Sigmoid colon (tissue), 7 donors: ENCODE results near the gene COL28A1. TPM values are rescaled to one million over a fixed set of nuclear protein-coding genes. Genes with fewer than 3 reads are reported as not detected.

Experiments
- DNase-seq: peaks from one replicate; pipeline ENCODE4 v3.0.0-alpha.2; 2019
- H3K27ac ChIP-seq, 4 donors: fragments of 200-600 bp; sonication (generic); one replicate each; pipeline ENCODE4 v1.5.1; 2016 to 2019; ENCODE audit warnings: mild to moderate bottlenecking in 1 of 4
- H3K27me3 ChIP-seq, 3 donors: fragments of 200-600 bp; sonication (generic); one replicate each; pipeline ENCODE4 v1.5.1; 2019; ENCODE audit warnings: mild to moderate bottlenecking in 1 of 3
- H3K36me3 ChIP-seq, 4 donors: fragments of 200-600 bp; sonication (generic); one replicate each; pipeline ENCODE4 v1.5.1; 2016 to 2019
- H3K4me1 ChIP-seq, 4 donors: fragments of 200-600 bp; sonication (generic); one replicate each; pipeline ENCODE4 v1.5.1; 2017 to 2019
- H3K4me3 ChIP-seq, 4 donors: fragments of 200-600 bp; sonication (generic); one replicate each; pipeline ENCODE4 v1.5.1; 2017 to 2019; ENCODE audit warnings: mild to moderate bottlenecking in 2 of 4, moderate library complexity in 1 of 4
- H3K9me3 ChIP-seq, 4 donors: fragments of 200-600 bp in 3 of 4; sonication (generic) in 3 of 4; one replicate each; pipeline versions ENCODE4 v1.5.1 to v1.6.1; 2013 to 2019
- EP300 ChIP-seq, 4 donors: sonication (generic); formaldehyde crosslinking; IDR thresholded peaks; one replicate each; pipeline ENCODE4 v1.6.1; 2017; ENCODE audit warnings: antibody characterized with exemption in 4 of 4
- POLR2A ChIP-seq, 2 donors: fragments of 450-650 bp; IDR thresholded peaks; one replicate each; pipeline ENCODE4 v1.6.1; 2016; ENCODE audit warnings: antibody characterized with exemption in 2 of 2, mild to moderate bottlenecking in 2 of 2, moderate library complexity in 2 of 2
- POLR2AphosphoS5 ChIP-seq, 4 donors: sonication (generic); formaldehyde crosslinking; IDR thresholded peaks; one replicate each; pipeline ENCODE4 v1.6.1; 2017; ENCODE audit warnings: antibody characterized with exemption in 4 of 4
- WGBS, 2 donors: extraction: QIAGEN DNeasy Blood & Tissue Kit; methylation state at CpG; one replicate each; pipeline ENCODE4 v1.1.7; 2013; 5-methylcytosine and 5-hydroxymethylcytosine counted together
- intact Hi-C: fragments of 100-400 bp; cut with DNase I; formaldehyde crosslinking; loops from one replicate; pipeline ENCODE4 v1.15.1; 2023
- polyA plus RNA-seq, 3 donors: library from polyadenylated mRNA; stranded (reverse); fragments of 200-250 nt; gene quantifications; one replicate each; pipeline ENCODE4 v1.2.3, GENCODE V29; 2013
- total RNA-seq, 4 donors: library from RNA; depleted of rRNA; stranded (reverse); fragments of >200 nt; gene quantifications; one replicate each; pipeline ENCODE4 v1.1.0, GENCODE V29; 2016
- TF ChIP-seq, protein P1 (sequence below), 4 experiments: fragments of 450-650 bp in 3 of 4; fragments of 200-600 bp in 1 of 4; IDR thresholded peaks; one replicate each; pipeline ENCODE4 v1.5.1; 2016 to 2019; ENCODE audit warnings: antibody characterized with exemption in 4 of 4, mild to moderate bottlenecking in 3 of 4, moderate library complexity in 2 of 4
- donor health status: healthy with polysubstance abuse.
- donor health status: Bipolar disorder and iron deficiency.
- donor health status: healthy.

Gene COL28A1
- total and polyA plus RNA-seq, 7 donors, result 0.60 to 25.5 (median 9.9) TPM

DNA sequence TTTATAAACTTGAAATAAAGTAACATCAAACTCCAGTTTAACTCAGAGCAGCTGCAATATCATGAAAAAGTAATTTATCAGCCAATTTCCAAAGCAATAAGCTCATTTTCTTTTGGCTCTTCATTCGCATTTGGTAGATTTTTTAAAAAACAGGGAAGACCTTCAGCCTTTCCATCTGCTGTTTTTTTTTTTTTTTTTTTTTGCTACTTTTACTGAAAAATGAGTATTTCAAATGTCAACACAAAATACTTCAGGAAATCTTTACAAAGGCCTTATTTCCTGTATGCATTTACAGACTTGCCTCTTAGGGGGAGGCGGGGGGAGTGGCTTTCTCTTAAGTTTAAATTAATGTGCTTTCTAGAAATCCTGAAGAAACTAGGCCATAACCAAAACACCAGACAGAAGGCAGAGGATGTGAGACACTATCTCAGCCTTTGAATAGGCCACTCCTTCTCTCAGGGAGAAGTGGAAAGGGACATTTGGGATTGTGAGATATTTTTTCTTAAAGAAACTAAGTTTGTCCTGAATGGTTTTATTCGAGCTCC, 91.8 kb downstream of the COL28A1 start:
- Histone ChIP-seq H3K27me3 (no peaks in the 10 kb centered on the region), H3K36me3 (no peaks in the 10 kb centered on the region), H3K9me3 (peaks cover 0 to 7% (median 1%) of the 10 kb centered on the region in 4 donors), H3K27ac (no peak overlapping the region), H3K4me3 (no peak overlapping the region), H3K4me1 (no peaks in the 10 kb centered on the region)
- no peak for TF ChIP-seq EP300 (IDR thresholded peaks at IDR 0.05)
- no peak for TF ChIP-seq POLR2A (IDR thresholded peaks at IDR 0.05)
- no peak for TF ChIP-seq POLR2AphosphoS5 (IDR thresholded peaks at IDR 0.05)
- TF ChIP-seq, protein P1, sequence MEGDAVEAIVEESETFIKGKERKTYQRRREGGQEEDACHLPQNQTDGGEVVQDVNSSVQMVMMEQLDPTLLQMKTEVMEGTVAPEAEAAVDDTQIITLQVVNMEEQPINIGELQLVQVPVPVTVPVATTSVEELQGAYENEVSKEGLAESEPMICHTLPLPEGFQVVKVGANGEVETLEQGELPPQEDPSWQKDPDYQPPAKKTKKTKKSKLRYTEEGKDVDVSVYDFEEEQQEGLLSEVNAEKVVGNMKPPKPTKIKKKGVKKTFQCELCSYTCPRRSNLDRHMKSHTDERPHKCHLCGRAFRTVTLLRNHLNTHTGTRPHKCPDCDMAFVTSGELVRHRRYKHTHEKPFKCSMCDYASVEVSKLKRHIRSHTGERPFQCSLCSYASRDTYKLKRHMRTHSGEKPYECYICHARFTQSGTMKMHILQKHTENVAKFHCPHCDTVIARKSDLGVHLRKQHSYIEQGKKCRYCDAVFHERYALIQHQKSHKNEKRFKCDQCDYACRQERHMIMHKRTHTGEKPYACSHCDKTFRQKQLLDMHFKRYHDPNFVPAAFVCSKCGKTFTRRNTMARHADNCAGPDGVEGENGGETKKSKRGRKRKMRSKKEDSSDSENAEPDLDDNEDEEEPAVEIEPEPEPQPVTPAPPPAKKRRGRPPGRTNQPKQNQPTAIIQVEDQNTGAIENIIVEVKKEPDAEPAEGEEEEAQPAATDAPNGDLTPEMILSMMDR (IDR thresholded peaks at IDR 0.05), result no peak
- intact Hi-C loops, result no loop called here
- DNase-seq, result no peak
- WGBS, 2 donors, result 62 to 85% methylated on average over 3 of the region's 3 CpGs

DNA sequence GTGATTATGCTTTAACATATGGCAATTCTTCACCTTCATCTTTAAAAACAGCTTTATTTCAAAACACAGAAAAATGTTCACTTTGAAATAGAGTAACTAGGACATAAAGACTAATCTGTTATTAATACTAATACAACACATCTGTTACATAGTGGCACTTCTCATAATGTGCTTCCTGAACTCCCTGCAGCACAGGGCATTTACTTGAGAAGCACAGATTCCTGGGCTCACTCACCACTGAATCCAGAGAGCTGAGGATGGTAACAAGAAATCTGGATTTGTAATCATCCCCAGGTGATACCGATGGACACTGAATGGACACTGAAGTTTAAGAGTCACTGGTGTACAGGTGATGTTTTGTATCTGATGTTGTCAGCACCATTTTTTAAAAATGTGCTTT, 96.1 kb downstream of the COL28A1 start:
- H3K4me3 ChIP-seq, result no peak overlapping the region
- no peak for DNase-seq
- no peaks in the 10 kb centered on the region for H3K36me3 ChIP-seq
- no peak for TF ChIP-seq EP300 (IDR thresholded peaks at IDR 0.05)
- intact Hi-C loops, result no loop called here
- no peaks in the 10 kb centered on the region for H3K9me3 ChIP-seq
- no peaks in the 10 kb centered on the region for H3K4me1 ChIP-seq
- WGBS, 2 donors, result 97 to 100% methylated on average over 1 of the region's 1 CpG
- H3K27me3 ChIP-seq, result no peaks in the 10 kb centered on the region
- H3K27ac ChIP-seq, result no peak overlapping the region

GRCh38 chr7:7438851-7439250, 96.8 kb downstream of the COL28A1 start:
- no peak for TF ChIP-seq POLR2A (IDR thresholded peaks at IDR 0.05)
- no peaks in the 10 kb centered on the region for H3K27me3 ChIP-seq
- no peaks in the 10 kb centered on the region for H3K36me3 ChIP-seq
- no peak overlapping the region for H3K27ac ChIP-seq
- 60 to 67% methylated on average over 5 of the region's 5 CpGs for WGBS, 2 donors
- DNase-seq, result no peak
- intact Hi-C loops, result no loop called here
- H3K4me1 ChIP-seq, result no peaks in the 10 kb centered on the region
- H3K4me3 ChIP-seq, result no peak overlapping the region
- no peaks in the 10 kb centered on the region for H3K9me3 ChIP-seq

GRCh38 chr7:7435978-7436377, 99.7 kb downstream of the COL28A1 start:
- TF ChIP-seq POLR2AphosphoS5 (IDR thresholded peaks at IDR 0.05) (no peak), POLR2A (IDR thresholded peaks at IDR 0.05) (no peak), EP300 (IDR thresholded peaks at IDR 0.05) (no peak)
- TF ChIP-seq, protein P1 (IDR thresholded peaks at IDR 0.05), result no peak
- Histone ChIP-seq H3K9me3 (no peaks in the 10 kb centered on the region), H3K4me1 (no peaks in the 10 kb centered on the region), H3K27ac (no peak overlapping the region), H3K27me3 (no peaks in the 10 kb centered on the region), H3K36me3 (no peaks in the 10 kb centered on the region), H3K4me3 (no peak overlapping the region)
- 89 to 97% methylated on average over 1 of the region's 1 CpG for WGBS, 2 donors
- no peak for DNase-seq
- intact Hi-C loops, result no loop called here

- no peak overlapping the region for H3K27ac ChIP-seq
- intact Hi-C loops, result no loop called here
- WGBS, 2 donors, result 13 to 58% methylated on average over 3 of the region's 3 CpGs
Measured at GRCh38 chr7:7434329-7434728, 101.3 kb downstream of the COL28A1 start.

More at GRCh38 chr7:7434329-7434728, 101.3 kb downstream of the COL28A1 start:
- no peak overlapping the region for H3K4me3 ChIP-seq
- DNase-seq, result no peak
- no peaks in the 10 kb centered on the region for H3K27me3 ChIP-seq
- H3K36me3 ChIP-seq, result no peaks in the 10 kb centered on the region
- H3K4me1 ChIP-seq, result no peaks in the 10 kb centered on the region
- TF ChIP-seq EP300 (IDR thresholded peaks at IDR 0.05), result no peak
- no peak for TF ChIP-seq POLR2AphosphoS5 (IDR thresholded peaks at IDR 0.05)
- TF ChIP-seq POLR2A (IDR thresholded peaks at IDR 0.05), result no peak
- TF ChIP-seq, protein P1 (IDR thresholded peaks at IDR 0.05), result no peak
- no peaks in the 10 kb centered on the region for H3K9me3 ChIP-seq
